EL (cell line): ENCODE results near the gene HP1BP3.
A peak's percentile ranks its signal among the peaks of the same experiment; 100 is the strongest.

Source experiments
- DNase-seq: peaks from one replicate; pipeline ENCODE4 v3.0.0-alpha.2; 2016

HP1BP3 gene

GRCh38 chr1:20770314-20771087, 16.6 kb downstream of the HP1BP3 start:
- no peak for DNase-seq

GRCh38 chr1:20767271-20767670, 19.8 kb downstream of the HP1BP3 start:
- no peak for DNase-seq

- no peak for DNase-seq
Measured at GRCh38 chr1:20763417-20763816, 23.7 kb downstream of the HP1BP3 start.

- DNase-seq, result no peak
Measured at GRCh38 chr1:20760322-20760721, 26.8 kb downstream of the HP1BP3 start.

- DNase-seq, result peak; percentile 20
Measured at GRCh38 chr1:20753589-20753988, 33.5 kb downstream of the HP1BP3 start.

GRCh38 chr1:20751462-20751990, 35.6 kb downstream of the HP1BP3 start:
- no peak for DNase-seq

- no peak for DNase-seq
Measured at GRCh38 chr1:20742671-20743070, 44.4 kb downstream of the HP1BP3 start.

GRCh38 chr1:20740781-20741180, 46.3 kb downstream of the HP1BP3 start:
- DNase-seq, result no peak

- DNase-seq, result peak; percentile 76
Measured at GRCh38 chr1:20739225-20739624, 47.9 kb downstream of the HP1BP3 start.

GRCh38 chr1:20735581-20736111, 51.5 kb downstream of the HP1BP3 start:
- DNase-seq, result no peak

- no peak for DNase-seq
Measured at GRCh38 chr1:20733360-20733975, 53.6 kb downstream of the HP1BP3 start.

- peak; percentile 100 for DNase-seq
Measured at GRCh38 chr1:20732588-20733359, 54.3 kb downstream of the HP1BP3 start, which contains the start of gene SH2D5. Gene SH2D5, minus strand, starts transcription at chr1:20732703. Its CDS starts 4,659 bp downstream, at chr1:20728044.

- peak; percentile 83 for DNase-seq
Measured at GRCh38 chr1:20732071-20732587, 55.0 kb downstream of the HP1BP3 start.

GRCh38 chr1:20731057-20731991, 55.8 kb downstream of the HP1BP3 start:
- DNase-seq, result no peak

- DNase-seq, result no peak
Measured at GRCh38 chr1:20730690-20731056, 56.4 kb downstream of the HP1BP3 start.

- no peak for DNase-seq
Measured at GRCh38 chr1:20729990-20730689, 57.0 kb downstream of the HP1BP3 start.

- DNase-seq, result no peak
Measured at GRCh38 chr1:20729155-20729931, 57.8 kb downstream of the HP1BP3 start.

- DNase-seq, result no peak
Measured at GRCh38 chr1:20728371-20729154, 58.5 kb downstream of the HP1BP3 start.

- DNase-seq, result no peak
Measured at GRCh38 chr1:20727746-20728316, 59.3 kb downstream of the HP1BP3 start.
